GM12878 (cell line): ENCODE measurements around the gene PARM1. TPM values are rescaled to one million over a fixed set of nuclear protein-coding genes. Genes with fewer than 3 reads are reported as not detected.

ENCODE experiments used
- ATAC-seq: fragments of 200-7000 bp; cut with Tn5 transposase; 3 replicates; pipeline ENCODE4 v1.9.1; 2020; ENCODE audit warnings: mild to moderate bottlenecking, moderate library complexity
- BruUV-seq: library from RNA; stranded (reverse); fragments of 400-500 nt; replicated peaks from 2 replicates; lab custom pipeline; 2021; lab: Mats Ljungman, UMichigan
- CTCF ChIA-PET: fragments of 300-600 bp; sonication (Branson Sonifier 250); formaldehyde crosslinking; extraction: SDS; loops from one replicate; lab custom pipeline; 2021; ENCODE audit warnings: inconsistent platforms; lab: Yijun Ruan, JAX
- POLR2A ChIA-PET: fragments of 350-600 bp; formaldehyde crosslinking; extraction: SDS; loops from one replicate; lab custom pipeline; 2021; ENCODE audit warnings: inconsistent platforms; lab: Charles Lee
- RAD21 ChIA-PET: fragments of 300-600 bp; sonication (Branson Sonifier 250); formaldehyde crosslinking; loops from one replicate; lab custom pipeline; 2023; ENCODE audit warnings: antibody characterized with exemption; ENCODE audit not compliant: unreplicated experiment; lab: Charles Lee
- SMC1A ChIA-PET: fragments of 300-600 bp; sonication (Branson Sonifier 250); formaldehyde crosslinking; loops from one replicate; lab custom pipeline; 2023; ENCODE audit not compliant: unreplicated experiment, uncharacterized antibody; lab: Charles Lee
- DNase-seq: peaks from one replicate; pipeline ENCODE4 v3.0.0-alpha.2; 2011; ENCODE audit warnings: low read depth, low spot score
- FAIRE-seq: peaks from 3 replicates; lab custom pipeline; 2011; peaks lifted over from hg19 to GRCh38; lab: Jason Lieb, UNC
- H2AFZ ChIP-seq: 2 replicates; pipeline ENCODE4 v1.6.0; 2011; ENCODE audit warnings: low read depth, low read length, control low read depth; ENCODE audit not compliant: control insufficient read depth
- H3K27ac ChIP-seq: 2 replicates; pipeline ENCODE4 v1.5.1; 2011; ENCODE audit warnings: control low read depth; ENCODE audit not compliant: control insufficient read depth, insufficient read depth
- H3K27me3 ChIP-seq, 2 experiments: replicated peaks in 1 of 2; 2 replicates each; pipeline versions ENCODE4 v1.6.0 to v1.6.1; 2011; ENCODE audit warnings: low read length in 1 of 2; ENCODE audit not compliant: control insufficient read depth in 2 of 2, insufficient read depth in 2 of 2
- H3K36me3 ChIP-seq, 2 experiments: 2 replicates each; pipeline ENCODE4 v1.5.1; 2011; ENCODE audit warnings: low read length in 1 of 2; ENCODE audit not compliant: control insufficient read depth in 2 of 2, insufficient read depth in 2 of 2
- H3K4me1 ChIP-seq: 2 replicates; pipeline ENCODE4 v1.6.1; 2011; ENCODE audit warnings: mild to moderate bottlenecking, low read length, moderate library complexity, mixed read lengths; ENCODE audit not compliant: control insufficient read depth, insufficient read depth
- H3K4me2 ChIP-seq: 2 replicates; pipeline ENCODE4 v1.6.0; 2011; ENCODE audit warnings: control low read depth; ENCODE audit not compliant: control insufficient read depth, insufficient read depth
- H3K4me3 ChIP-seq: fragments of 200-600 bp; sonication (generic); 2 replicates; pipeline ENCODE4 v1.5.1; 2016
- H3K79me2 ChIP-seq: 2 replicates; pipeline ENCODE4 v1.6.0; 2011; ENCODE audit warnings: low read length; ENCODE audit not compliant: control insufficient read depth, insufficient read depth
- H3K9ac ChIP-seq: 2 replicates; pipeline ENCODE4 v1.8.0; 2011; ENCODE audit warnings: low read length, control low read depth, mixed read lengths; ENCODE audit not compliant: control insufficient read depth, insufficient read depth
- H3K9me3 ChIP-seq: replicated peaks from 3 replicates; pipeline ENCODE4 v1.5.1; 2011; ENCODE audit warnings: mild to moderate bottlenecking, low read length; ENCODE audit not compliant: control insufficient read depth, insufficient read depth
- H4K20me1 ChIP-seq: 2 replicates; pipeline ENCODE4 v1.6.0; 2011; ENCODE audit not compliant: control insufficient read depth, insufficient read depth
- ASH2L ChIP-seq: fragments of 300-600, 200-600 bp; sonication (generic); IDR thresholded peaks from 2 replicates; pipeline ENCODE4 v1.6.1; 2017; ENCODE audit warnings: low read depth, mild to moderate bottlenecking, borderline replicate concordance
- ATF7 ChIP-seq: fragments of 450-650 bp; IDR thresholded peaks from 2 replicates; pipeline ENCODE4 v1.6.1; 2016; ENCODE audit warnings: low read depth, mild to moderate bottlenecking
- BHLHE40 ChIP-seq, 2 experiments: fragments of 450-650 bp in 1 of 2; IDR thresholded peaks; 2 replicates each; pipeline ENCODE4 v1.6.1; 2011 to 2017; ENCODE audit warnings: low read depth in 2 of 2, borderline replicate concordance in 1 of 2, improper control_type of control experiment in 1 of 2, low read length in 1 of 2, mild to moderate bottlenecking in 1 of 2
- EGR1 ChIP-seq, 2 experiments: IDR thresholded peaks; 1 replicate in 1 of 2; 2 replicates in 1 of 2; pipeline ENCODE4 v1.6.1; 2011 to 2012; ENCODE audit warnings: low read depth in 2 of 2, low read length in 2 of 2, borderline replicate concordance in 1 of 2, mild to moderate bottlenecking in 1 of 2, moderate library complexity in 1 of 2
- MTA2 ChIP-seq: fragments of 450-650 bp; IDR thresholded peaks from 2 replicates; pipeline ENCODE4 v1.6.1; 2016; ENCODE audit warnings: low read depth, mild to moderate bottlenecking, moderate library complexity
- MXI1 ChIP-seq: fragments of 150-350 bp; IDR thresholded peaks from 2 replicates; pipeline ENCODE4 v1.6.1; 2011; ENCODE audit warnings: low read depth, mild to moderate bottlenecking, inconsistent platforms, low read length, improper control_type of control experiment
- NBN ChIP-seq: fragments of 450-650 bp; IDR thresholded peaks from 2 replicates; pipeline ENCODE4 v1.6.1; 2016
- NFIC ChIP-seq: IDR thresholded peaks from 2 replicates; pipeline ENCODE4 v1.6.1; 2012; ENCODE audit warnings: low read depth, mild to moderate bottlenecking, inconsistent platforms, low read length, moderate library complexity
- POLR2A ChIP-seq: IDR thresholded peaks from 2 replicates; pipeline ENCODE4 v1.6.1; 2011; ENCODE audit warnings: low read depth, mild to moderate bottlenecking, low read length
- POLR2AphosphoS2 ChIP-seq: IDR thresholded peaks from 2 replicates; pipeline ENCODE4 v1.6.1; 2011; ENCODE audit warnings: low read depth, mild to moderate bottlenecking, low read length, improper control_type of control experiment, moderate library complexity
- RB1 ChIP-seq: fragments of 450-650 bp; formaldehyde crosslinking; IDR thresholded peaks from 2 replicates; pipeline ENCODE4 v1.6.1; 2017; ENCODE audit warnings: mild to moderate bottlenecking, borderline replicate concordance
- STAT3 ChIP-seq: IDR thresholded peaks from 2 replicates; pipeline ENCODE4 v1.6.1; 2011; ENCODE audit warnings: low read depth, low read length, improper control_type of control experiment
- SUPT20H ChIP-seq: IDR thresholded peaks from 2 replicates; pipeline ENCODE4 v1.6.1; 2011; ENCODE audit warnings: low read depth, mild to moderate bottlenecking, low read length, moderate library complexity, borderline replicate concordance; ENCODE audit not compliant: control insufficient read depth
- TAF1 ChIP-seq: IDR thresholded peaks from 2 replicates; pipeline ENCODE4 v1.6.1; 2011; ENCODE audit warnings: mild to moderate bottlenecking, low read depth, low read length, borderline replicate concordance
- TCF3 ChIP-seq: IDR thresholded peaks from 2 replicates; pipeline ENCODE4 v1.6.1; 2012; ENCODE audit warnings: low read depth, mild to moderate bottlenecking, low read length, borderline replicate concordance; ENCODE audit not compliant: insufficient read depth
- TCF7 ChIP-seq: IDR thresholded peaks from 2 replicates; pipeline ENCODE4 v1.6.1; 2014; ENCODE audit warnings: antibody characterized with exemption, borderline replicate concordance
- WGBS: methylation state at CpG from one replicate; pipeline ENCODE4 v1.1.6; 2016; ENCODE audit warnings: low lambda C conversion rate; ENCODE audit not compliant: insufficient replicate concordance, insufficient coverage; ENCODE audit errors: missing lambda C conversion rate; 5-methylcytosine and 5-hydroxymethylcytosine counted together
- in situ Hi-C: fragments of 300-500 bp; cut with MboI; formaldehyde crosslinking; loops from 9 replicates; pipeline ENCODE4 v1.14.3; 2018; ENCODE audit warnings: mixed read lengths
- intact Hi-C: fragments of 100-400 bp; cut with micrococcal nuclease; formaldehyde crosslinking; loops from one replicate; pipeline ENCODE4 v1.14.2; 2022; ENCODE audit not compliant: unreplicated experiment
- polyA plus RNA-seq, 11 experiments: library from polyadenylated mRNA; depleted of rRNA in 4 of 11; unstranded in 6 of 11; stranded (reverse) in 5 of 11; fragments of >200 nt; fragmentation: Nextera tagmentation in 4 of 11; fragmentation: Illumina TruSeq in 1 of 11; extraction: Ambion mirVana in 4 of 11; extraction: Trizol in 1 of 11; gene quantifications; 1 replicate in 1 of 11; 2 replicates in 10 of 11; pipeline versions ENCODE4 v1.2.1 to v1.2.3, GENCODE V29; 2011 to 2016; ENCODE audit warnings: inconsistent platforms in 2 of 11, missing spikeins in 2 of 11, low read depth in 1 of 11
- total RNA-seq, 4 experiments: library from RNA; depleted of rRNA in 3 of 4; stranded (reverse); fragments of >200 nt in 3 of 4; fragmentation: Illumina TruSeq in 1 of 4; extraction: Trizol in 1 of 4; gene quantifications; 2 replicates each; pipeline versions ENCODE4 v1.2.1 to v1.2.3, GENCODE V29; 2013 to 2021
- TF ChIP-seq, protein P1 (sequence below): IDR thresholded peaks from 2 replicates; pipeline ENCODE4 v1.6.1; 2012; ENCODE audit warnings: improper control_type of control experiment, low read depth, low read length; ENCODE audit not compliant: insufficient replicate concordance
- TF ChIP-seq, protein P2 (sequence below): fragments of 450-650 bp; IDR thresholded peaks from 2 replicates; pipeline ENCODE4 v1.6.1; 2014; ENCODE audit warnings: mild to moderate bottlenecking

Gene PARM1
- total and polyA plus RNA-seq, 10 of the 15 experiments (the other 5 are each of a cell fraction or from before 2014, with no cell fraction given) = 13.9 to 56.2 (median 41.3) TPM

DNA sequence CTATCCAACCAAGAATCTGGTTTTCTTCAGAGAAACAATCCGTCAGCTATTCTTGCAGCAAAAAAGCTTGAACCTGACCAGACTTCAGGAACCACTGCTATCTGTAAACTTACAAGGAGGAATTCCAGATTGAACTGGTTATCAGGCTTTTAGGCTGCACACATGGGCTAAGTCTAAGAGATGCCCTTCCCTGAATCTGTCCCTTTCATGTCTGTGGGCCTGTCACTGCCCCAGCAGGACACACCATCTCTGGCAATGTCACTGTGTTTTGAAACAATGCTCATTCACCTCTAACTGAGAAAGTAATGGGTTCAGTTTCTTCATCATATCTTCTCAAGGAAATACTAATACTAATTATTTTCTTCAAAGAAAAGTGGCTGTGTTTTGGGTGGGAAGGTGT lies 72.8 kb downstream of the PARM1 start:
- Histone ChIP-seq H3K79me2 (no peaks in the 10 kb centered on the region), H3K27me3 (no peaks in the 10 kb centered on the region), H2AFZ (no peak overlapping the region), H3K4me3 (no peak overlapping the region), H3K36me3 (no peaks in the 10 kb centered on the region), H3K9me3 (peaks cover 6% of the 10 kb centered on the region; the same call in 2 of the 3 replicates), H3K27ac (no peak overlapping the region), H3K4me2 (no peak overlapping the region), H4K20me1 (no peaks in the 10 kb centered on the region), H3K9ac (no peak overlapping the region), H3K4me1 (peaks cover 10% of the 10 kb centered on the region; the same call in 1 of the 2 replicates)
- in situ Hi-C loops = no loop called here
- no peak for DNase-seq
- RAD21 ChIA-PET = interaction anchor here (1.3 to 2.8 kb wide), 3 partner anchors 39 to 72 kb away, joined by 3 to 15 read pairs (median 7); partner anchors contain the start of gene PARM1
- 100% methylated on average over 1 of the region's 1 CpG for WGBS
- SMC1A ChIA-PET = interaction anchor here (1.0 to 1.8 kb wide), 5 partner anchors 17 to 70 kb away, joined by 3 to 5 read pairs (median 3); no protein-coding TSS in a partner anchor
- FAIRE-seq = no peak
- CTCF ChIA-PET = interaction anchor here (1.3 kb wide), 1 partner anchor 72 kb away, joined by 3 read pairs; the partner anchor contains the start of gene PARM1
- POLR2A ChIA-PET = no interaction called here
- no TSS peak for BruUV-seq
- intact Hi-C loops = loop anchor here (2.0 kb wide), 1 partner anchor 73 kb away; the partner anchor contains the start of gene PARM1
- ATAC-seq = no peak
- TF ChIP-seq POLR2A = no peak
- TF ChIP-seq, protein P1, sequence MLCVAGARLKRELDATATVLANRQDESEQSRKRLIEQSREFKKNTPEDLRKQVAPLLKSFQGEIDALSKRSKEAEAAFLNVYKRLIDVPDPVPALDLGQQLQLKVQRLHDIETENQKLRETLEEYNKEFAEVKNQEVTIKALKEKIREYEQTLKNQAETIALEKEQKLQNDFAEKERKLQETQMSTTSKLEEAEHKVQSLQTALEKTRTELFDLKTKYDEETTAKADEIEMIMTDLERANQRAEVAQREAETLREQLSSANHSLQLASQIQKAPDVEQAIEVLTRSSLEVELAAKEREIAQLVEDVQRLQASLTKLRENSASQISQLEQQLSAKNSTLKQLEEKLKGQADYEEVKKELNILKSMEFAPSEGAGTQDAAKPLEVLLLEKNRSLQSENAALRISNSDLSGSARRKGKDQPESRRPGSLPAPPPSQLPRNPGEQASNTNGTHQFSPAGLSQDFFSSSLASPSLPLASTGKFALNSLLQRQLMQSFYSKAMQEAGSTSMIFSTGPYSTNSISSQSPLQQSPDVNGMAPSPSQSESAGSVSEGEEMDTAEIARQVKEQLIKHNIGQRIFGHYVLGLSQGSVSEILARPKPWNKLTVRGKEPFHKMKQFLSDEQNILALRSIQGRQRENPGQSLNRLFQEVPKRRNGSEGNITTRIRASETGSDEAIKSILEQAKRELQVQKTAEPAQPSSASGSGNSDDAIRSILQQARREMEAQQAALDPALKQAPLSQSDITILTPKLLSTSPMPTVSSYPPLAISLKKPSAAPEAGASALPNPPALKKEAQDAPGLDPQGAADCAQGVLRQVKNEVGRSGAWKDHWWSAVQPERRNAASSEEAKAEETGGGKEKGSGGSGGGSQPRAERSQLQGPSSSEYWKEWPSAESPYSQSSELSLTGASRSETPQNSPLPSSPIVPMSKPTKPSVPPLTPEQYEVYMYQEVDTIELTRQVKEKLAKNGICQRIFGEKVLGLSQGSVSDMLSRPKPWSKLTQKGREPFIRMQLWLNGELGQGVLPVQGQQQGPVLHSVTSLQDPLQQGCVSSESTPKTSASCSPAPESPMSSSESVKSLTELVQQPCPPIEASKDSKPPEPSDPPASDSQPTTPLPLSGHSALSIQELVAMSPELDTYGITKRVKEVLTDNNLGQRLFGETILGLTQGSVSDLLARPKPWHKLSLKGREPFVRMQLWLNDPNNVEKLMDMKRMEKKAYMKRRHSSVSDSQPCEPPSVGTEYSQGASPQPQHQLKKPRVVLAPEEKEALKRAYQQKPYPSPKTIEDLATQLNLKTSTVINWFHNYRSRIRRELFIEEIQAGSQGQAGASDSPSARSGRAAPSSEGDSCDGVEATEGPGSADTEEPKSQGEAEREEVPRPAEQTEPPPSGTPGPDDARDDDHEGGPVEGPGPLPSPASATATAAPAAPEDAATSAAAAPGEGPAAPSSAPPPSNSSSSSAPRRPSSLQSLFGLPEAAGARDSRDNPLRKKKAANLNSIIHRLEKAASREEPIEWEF = no peak
- TF ChIP-seq BHLHE40 (IDR thresholded peaks at IDR 0.05; ENCODE audit: borderline replicate concordance in 1 of 2, low read depth in 2 of 2, low read length in 1 of 2) = no peak
- TF ChIP-seq STAT3 = no peak
- no peak for TF ChIP-seq SUPT20H
- TF ChIP-seq, protein P2, sequence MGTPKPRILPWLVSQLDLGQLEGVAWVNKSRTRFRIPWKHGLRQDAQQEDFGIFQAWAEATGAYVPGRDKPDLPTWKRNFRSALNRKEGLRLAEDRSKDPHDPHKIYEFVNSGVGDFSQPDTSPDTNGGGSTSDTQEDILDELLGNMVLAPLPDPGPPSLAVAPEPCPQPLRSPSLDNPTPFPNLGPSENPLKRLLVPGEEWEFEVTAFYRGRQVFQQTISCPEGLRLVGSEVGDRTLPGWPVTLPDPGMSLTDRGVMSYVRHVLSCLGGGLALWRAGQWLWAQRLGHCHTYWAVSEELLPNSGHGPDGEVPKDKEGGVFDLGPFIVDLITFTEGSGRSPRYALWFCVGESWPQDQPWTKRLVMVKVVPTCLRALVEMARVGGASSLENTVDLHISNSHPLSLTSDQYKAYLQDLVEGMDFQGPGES = no peak
- TF ChIP-seq RB1 = no peak
- no peak for TF ChIP-seq TCF7
- no peak for TF ChIP-seq ASH2L
- TF ChIP-seq ATF7 = no peak
- no peak for TF ChIP-seq POLR2AphosphoS2
- no peak for TF ChIP-seq NFIC
- TF ChIP-seq MXI1 = no peak
- no peak for TF ChIP-seq TCF3
- TF ChIP-seq EGR1 (IDR thresholded peaks at IDR 0.05; ENCODE audit: borderline replicate concordance in 1 of 2, low read depth in 2 of 2, low read length in 2 of 2) = no peak
- no peak for TF ChIP-seq TAF1
- TF ChIP-seq NBN = no peak
- TF ChIP-seq MTA2 = no peak
